HCT116 (cell line): ENCODE results near the gene HOMER2. TPM values are rescaled to one million over a fixed set of nuclear protein-coding genes. Genes with fewer than 3 reads are reported as not detected.

ENCODE experiments used
- ATAC-seq: fragments of 200-7000 bp; cut with Tn5 transposase; 2 replicates; pipeline ENCODE4 v1.9.1; 2020; ENCODE audit warnings: mild to moderate bottlenecking, moderate library complexity
- BruUV-seq: library from RNA; stranded (reverse); fragments of 400-500 nt; replicated peaks from 2 replicates; lab custom pipeline; 2021; lab: Mats Ljungman, UMichigan
- CTCF ChIA-PET: fragments of 300-600 bp; sonication (Branson Sonifier 250); formaldehyde crosslinking; loops from one replicate; lab custom pipeline; 2021; ENCODE audit warnings: antibody characterized with exemption; lab: Charles Lee
- POLR2A ChIA-PET: fragments of 300-600, 350-600 bp; sonication (Branson Sonifier 250); formaldehyde crosslinking; loops from one replicate; lab custom pipeline; 2021; ENCODE audit warnings: antibody characterized with exemption; lab: Charles Lee
- RAD21 ChIA-PET, 2 experiments: fragments of 300-600 bp; sonication (Branson Sonifier 250); formaldehyde crosslinking; loops; one replicate each; lab custom pipeline; 2023; ENCODE audit warnings: low total read pairs in 2 of 2; ENCODE audit not compliant: uncharacterized antibody in 2 of 2, unreplicated experiment in 2 of 2, low non-redundant PET in 1 of 2; lab: Charles Lee
- DNase-seq: peaks from one replicate; pipeline ENCODE4 v3.0.0-alpha.2; 2010; ENCODE audit warnings: low read depth, low spot score
- H2AFZ ChIP-seq: fragments of 200-600 bp; shearing (Covaris generic), sonication (generic); 2 replicates; pipeline ENCODE4 v1.6.1; 2017; ENCODE audit warnings: low read depth, mixed run types, mixed read lengths, antibody characterized with exemption, low read length; ENCODE audit not compliant: poor library complexity, severe bottlenecking
- H3K27ac ChIP-seq: 2 replicates; pipeline ENCODE4 v1.5.1; 2012; ENCODE audit warnings: low read depth, low read length
- H3K27me3 ChIP-seq: fragments of 200-600 bp; sonication (generic); 2 replicates; pipeline ENCODE4 v1.6.1; 2016; ENCODE audit warnings: mixed run types, low read length, mixed read lengths; ENCODE audit not compliant: insufficient read depth
- H3K36me3 ChIP-seq, 2 experiments: fragments of 200-500 bp in 1 of 2; fragments of 200-600 bp in 1 of 2; sonication (Bioruptor generic) in 1 of 2; sonication (generic) in 1 of 2; 2 replicates each; pipeline versions ENCODE4 v1.5.1 to v1.6.1; 2014 to 2016; ENCODE audit warnings: low read length in 2 of 2, inconsistent platforms in 1 of 2, mixed read lengths in 1 of 2, mixed run types in 1 of 2; ENCODE audit not compliant: insufficient read depth in 2 of 2, control insufficient read depth in 1 of 2
- H3K4me1 ChIP-seq, 2 experiments: fragments of 200-600 bp in 1 of 2; sonication (generic) in 1 of 2; 2 replicates each; pipeline versions ENCODE4 v1.5.1 to v1.6.1; 2012 to 2017; ENCODE audit warnings: low read length in 2 of 2, inconsistent platforms in 1 of 2, mild to moderate bottlenecking in 1 of 2, mixed read lengths in 1 of 2, mixed run types in 1 of 2, moderate library complexity in 1 of 2; ENCODE audit not compliant: insufficient read depth in 2 of 2, control insufficient read depth in 1 of 2
- H3K4me2 ChIP-seq: fragments of 200-600 bp; sonication (generic); 2 replicates; pipeline ENCODE4 v1.6.1; 2017; ENCODE audit warnings: mixed run types, low read length, mixed read lengths
- H3K4me3 ChIP-seq, 2 experiments: fragments of 200-600 bp in 1 of 2; sonication (generic) in 1 of 2; replicated peaks in 1 of 2; 2 replicates each; pipeline ENCODE4 v1.5.1; 2011 to 2016; ENCODE audit warnings: low read length in 2 of 2, control low read depth in 1 of 2, low read depth in 1 of 2, mild to moderate bottlenecking in 1 of 2, mixed read lengths in 1 of 2, mixed run types in 1 of 2
- H3K79me2 ChIP-seq: fragments of 200-600 bp; sonication (generic); 2 replicates; pipeline ENCODE4 v1.6.1; 2017; ENCODE audit warnings: mild to moderate bottlenecking, mixed run types, low read length, moderate library complexity, mixed read lengths; ENCODE audit not compliant: insufficient read depth
- H3K9ac ChIP-seq: fragments of 200-600 bp; sonication (generic); 2 replicates; pipeline ENCODE4 v1.6.1; 2016; ENCODE audit warnings: low read length, mixed read lengths
- H3K9me2 ChIP-seq: fragments of 200-600 bp; sonication (generic), shearing (Covaris generic); 2 replicates; pipeline ENCODE4 v1.6.1; 2017; ENCODE audit warnings: mixed run types, mild to moderate bottlenecking, moderate library complexity; ENCODE audit not compliant: insufficient read depth
- H3K9me3 ChIP-seq, 2 experiments: fragments of 200-500 bp in 1 of 2; fragments of 200-600 bp in 1 of 2; sonication (Bioruptor generic) in 1 of 2; sonication (generic) in 1 of 2; 2 replicates each; pipeline ENCODE4 v1.6.1; 2014 to 2017; ENCODE audit warnings: low read length in 2 of 2, mixed read lengths in 2 of 2, inconsistent platforms in 1 of 2, low read depth in 1 of 2, mild to moderate bottlenecking in 1 of 2, mixed run types in 1 of 2, moderate library complexity in 1 of 2; ENCODE audit not compliant: control insufficient read depth in 1 of 2, insufficient read depth in 1 of 2
- H4K20me1 ChIP-seq: fragments of 200-600 bp; sonication (generic), shearing (Covaris generic); 2 replicates; pipeline ENCODE4 v1.6.1; 2017; ENCODE audit warnings: mixed run types, mild to moderate bottlenecking, moderate library complexity; ENCODE audit not compliant: insufficient read depth
- CEBPB ChIP-seq: IDR thresholded peaks from 2 replicates; pipeline ENCODE4 v1.6.1; 2012; ENCODE audit warnings: low read depth
- EGR1 ChIP-seq: IDR thresholded peaks from 2 replicates; pipeline ENCODE4 v1.6.1; 2012; ENCODE audit warnings: low read depth
- ELF1 ChIP-seq: IDR thresholded peaks from 2 replicates; pipeline ENCODE4 v1.6.1; 2012; ENCODE audit warnings: low read depth, borderline replicate concordance
- EZH2 ChIP-seq: fragments of 200-600 bp; sonication (generic); IDR thresholded peaks from 2 replicates; pipeline ENCODE4 v1.6.1; 2017; ENCODE audit warnings: antibody characterized with exemption, mixed run types
- EZH2phosphoT487 ChIP-seq: fragments of 200-600 bp; IDR thresholded peaks from 2 replicates; pipeline ENCODE4 v1.6.1; 2018; ENCODE audit warnings: antibody characterized with exemption, borderline replicate concordance
- FOSL1 ChIP-seq: IDR thresholded peaks from 2 replicates; pipeline ENCODE4 v1.6.1; 2012; ENCODE audit warnings: low read depth
- JUND ChIP-seq: IDR thresholded peaks from 2 replicates; pipeline ENCODE4 v1.6.1; 2012
- POLR2AphosphoS5 ChIP-seq: IDR thresholded peaks from 2 replicates; pipeline ENCODE4 v1.6.1; 2011; ENCODE audit warnings: mild to moderate bottlenecking, low read depth, low read length, moderate library complexity
- RAD21 ChIP-seq: IDR thresholded peaks from 2 replicates; pipeline ENCODE4 v1.6.1; 2012; ENCODE audit warnings: low read depth, mild to moderate bottlenecking
- SIN3A ChIP-seq: IDR thresholded peaks from 2 replicates; pipeline ENCODE4 v1.6.1; 2012; ENCODE audit warnings: low read depth
- SP1 ChIP-seq: IDR thresholded peaks from 2 replicates; pipeline ENCODE4 v1.6.1; 2012; ENCODE audit warnings: low read depth
- SRF ChIP-seq: IDR thresholded peaks from 2 replicates; pipeline ENCODE4 v1.6.1; 2012; ENCODE audit warnings: low read depth
- TCF7L2 ChIP-seq: IDR thresholded peaks from 2 replicates; pipeline ENCODE4 v1.7.0; 2011; ENCODE audit warnings: borderline replicate concordance, inconsistent platforms; ENCODE audit not compliant: insufficient read depth, insufficient read length; ENCODE audit errors: extremely low read depth
- YY1 ChIP-seq: IDR thresholded peaks from 2 replicates; pipeline ENCODE4 v1.6.1; 2011; ENCODE audit warnings: low read length, low read depth, moderate library complexity, mild to moderate bottlenecking; ENCODE audit not compliant: insufficient replicate concordance; ENCODE audit errors: extremely low read depth
- ZNF274 ChIP-seq: fragments of 200-500 bp; sonication (Bioruptor generic); IDR thresholded peaks from 2 replicates; pipeline ENCODE4 v1.6.1; 2014; ENCODE audit warnings: mild to moderate bottlenecking, low read depth, low read length, inconsistent platforms
- intact Hi-C: fragments of 100-400 bp; cut with micrococcal nuclease; formaldehyde crosslinking; loops from 2 replicates; pipeline ENCODE4 v1.10.0; 2022
- total RNA-seq: library from RNA; stranded (reverse); gene quantifications from one replicate; pipeline ENCODE4 v1.2.1, GENCODE V29; 2021; ENCODE audit not compliant: unreplicated experiment
- TF ChIP-seq, protein P1 (sequence below), 3 experiments: fragments of 200-600 bp in 1 of 3; sonication (generic) in 1 of 3; IDR thresholded peaks in 2 of 3; conservative IDR thresholded peaks in 1 of 3; 2 replicates each; pipeline ENCODE4 v1.5.1; 2012 to 2017; ENCODE audit warnings: low read depth in 2 of 3, low read length in 2 of 3, antibody characterized with exemption in 1 of 3, borderline replicate concordance in 1 of 3, control low read depth in 1 of 3, mild to moderate bottlenecking in 1 of 3, mixed read lengths in 1 of 3, mixed run types in 1 of 3, moderate library complexity in 1 of 3; ENCODE audit not compliant: insufficient read depth in 1 of 3
- TF ChIP-seq, protein P2 (sequence below): IDR thresholded peaks from 2 replicates; pipeline ENCODE4 v1.6.1; 2012
- TF ChIP-seq, protein P3 (sequence below): IDR thresholded peaks from 2 replicates; pipeline ENCODE4 v1.6.1; 2011; ENCODE audit warnings: mild to moderate bottlenecking, low read length, moderate library complexity; ENCODE audit not compliant: insufficient replicate concordance; ENCODE audit errors: extremely low read depth

The HOMER2 gene
- total RNA-seq, 1 experiment from 2014 or later, result 3.9 TPM

DNA sequence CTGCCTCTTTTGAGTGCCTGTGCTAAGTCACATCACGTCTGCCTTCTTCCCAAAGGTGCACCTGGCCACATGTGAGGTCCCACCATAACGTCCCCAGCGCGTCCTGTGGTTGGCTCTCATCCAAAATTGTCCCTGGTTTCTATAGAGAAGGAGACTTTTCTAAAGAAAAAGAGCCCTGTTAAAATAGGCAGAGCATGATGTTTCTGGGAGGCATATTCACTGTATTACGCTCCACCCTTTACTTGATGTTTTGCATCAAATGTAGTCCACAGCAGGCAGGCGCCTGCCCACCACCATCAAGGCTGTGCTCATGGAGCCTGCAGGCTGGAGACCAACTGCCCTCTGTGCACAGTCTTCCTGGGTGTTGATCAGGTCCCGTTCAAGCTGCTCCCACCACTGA is 106.8 kb downstream of the HOMER2 start:
- Histone ChIP-seq H3K36me3 (no peaks in the 10 kb centered on the region), H3K9me3 (no peaks in the 10 kb centered on the region), H3K9ac (no peak overlapping the region), H3K4me3 (no peak overlapping the region), H3K27ac (no peak overlapping the region), H3K4me1 (peaks cover 3 to 19% of the 10 kb centered on the region in 2 experiments; a peak in 3 of 4 replicates), H3K4me2 (no peak overlapping the region), H4K20me1 (no peaks in the 10 kb centered on the region), H3K79me2 (no peaks in the 10 kb centered on the region), H3K9me2 (no peaks in the 10 kb centered on the region), H3K27me3 (no peaks in the 10 kb centered on the region), H2AFZ (no peak overlapping the region)
- ChIA-PET CTCF (no interaction called here), POLR2A (no interaction called here), RAD21 (no interaction called here)
- no peak for ATAC-seq
- no peak for TF ChIP-seq ELF1
- no peak for TF ChIP-seq SIN3A
- no peak for TF ChIP-seq SP1
- no peak for TF ChIP-seq POLR2AphosphoS5
- TF ChIP-seq YY1, result no peak
- no peak for TF ChIP-seq TCF7L2
- TF ChIP-seq EZH2, result no peak
- BruUV-seq, result no TSS peak
- DNase-seq, result no peak
- intact Hi-C loops, result loop anchor here (5.0 kb wide), 1 partner anchor 142 kb away; the partner anchor contains the start of gene RAMAC

DNA sequence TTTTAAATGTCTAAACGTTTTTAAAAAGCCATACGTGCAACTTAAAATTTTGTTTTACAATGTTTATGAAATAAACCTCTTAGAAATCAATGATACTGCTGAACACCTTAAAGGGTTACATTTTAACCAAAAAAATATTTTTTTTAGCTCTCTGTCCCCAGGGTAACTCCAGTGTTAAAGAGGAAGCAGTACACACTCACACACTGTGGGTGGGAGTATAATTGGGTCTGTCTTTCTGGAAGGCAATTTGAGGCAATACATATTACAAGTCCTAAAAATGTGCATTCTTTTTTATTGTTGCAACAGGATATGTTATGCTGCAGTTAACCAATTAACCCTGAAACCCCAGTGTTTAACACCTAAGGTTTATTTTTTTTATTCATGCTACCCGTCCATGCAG is 109.0 kb downstream of the HOMER2 start:
- no peak overlapping the region for H2AFZ ChIP-seq
- DNase-seq, result no peak
- ChIA-PET POLR2A (no interaction called here), RAD21 (no interaction called here), CTCF (no interaction called here)
- H3K79me2 ChIP-seq, result no peaks in the 10 kb centered on the region
- H3K9me3 ChIP-seq, result no peaks in the 10 kb centered on the region
- intact Hi-C loops, result no loop called here
- no peaks in the 10 kb centered on the region for H3K36me3 ChIP-seq
- H3K9me2 ChIP-seq, result no peaks in the 10 kb centered on the region
- no TSS peak for BruUV-seq
- H3K27ac ChIP-seq, result no peak overlapping the region
- H3K4me2 ChIP-seq, result no peak overlapping the region
- H3K9ac ChIP-seq, result no peak overlapping the region
- H3K4me1 ChIP-seq, result no peaks in the 10 kb centered on the region
- H3K4me3 ChIP-seq, result no peak overlapping the region
- no peaks in the 10 kb centered on the region for H4K20me1 ChIP-seq
- no peaks in the 10 kb centered on the region for H3K27me3 ChIP-seq
- ATAC-seq, result no peak
- TF ChIP-seq JUND, result no peak
- TF ChIP-seq, protein P1, sequence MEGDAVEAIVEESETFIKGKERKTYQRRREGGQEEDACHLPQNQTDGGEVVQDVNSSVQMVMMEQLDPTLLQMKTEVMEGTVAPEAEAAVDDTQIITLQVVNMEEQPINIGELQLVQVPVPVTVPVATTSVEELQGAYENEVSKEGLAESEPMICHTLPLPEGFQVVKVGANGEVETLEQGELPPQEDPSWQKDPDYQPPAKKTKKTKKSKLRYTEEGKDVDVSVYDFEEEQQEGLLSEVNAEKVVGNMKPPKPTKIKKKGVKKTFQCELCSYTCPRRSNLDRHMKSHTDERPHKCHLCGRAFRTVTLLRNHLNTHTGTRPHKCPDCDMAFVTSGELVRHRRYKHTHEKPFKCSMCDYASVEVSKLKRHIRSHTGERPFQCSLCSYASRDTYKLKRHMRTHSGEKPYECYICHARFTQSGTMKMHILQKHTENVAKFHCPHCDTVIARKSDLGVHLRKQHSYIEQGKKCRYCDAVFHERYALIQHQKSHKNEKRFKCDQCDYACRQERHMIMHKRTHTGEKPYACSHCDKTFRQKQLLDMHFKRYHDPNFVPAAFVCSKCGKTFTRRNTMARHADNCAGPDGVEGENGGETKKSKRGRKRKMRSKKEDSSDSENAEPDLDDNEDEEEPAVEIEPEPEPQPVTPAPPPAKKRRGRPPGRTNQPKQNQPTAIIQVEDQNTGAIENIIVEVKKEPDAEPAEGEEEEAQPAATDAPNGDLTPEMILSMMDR (IDR thresholded peaks at IDR 0.05 in 2 of 3, conservative IDR thresholded peaks at IDR 0.05 in 1 of 3; ENCODE audit: borderline replicate concordance in 1 of 3, insufficient read depth in 1 of 3, low read depth in 2 of 3, low read length in 2 of 3), result no peak
- TF ChIP-seq SP1, result no peak
- no peak for TF ChIP-seq TCF7L2
- TF ChIP-seq, protein P2, sequence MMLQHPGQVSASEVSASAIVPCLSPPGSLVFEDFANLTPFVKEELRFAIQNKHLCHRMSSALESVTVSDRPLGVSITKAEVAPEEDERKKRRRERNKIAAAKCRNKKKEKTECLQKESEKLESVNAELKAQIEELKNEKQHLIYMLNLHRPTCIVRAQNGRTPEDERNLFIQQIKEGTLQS, result no peak
- no peak for TF ChIP-seq SRF
- no peak for TF ChIP-seq FOSL1
- no peak for TF ChIP-seq EZH2phosphoT487
- no peak for TF ChIP-seq EGR1
- no peak for TF ChIP-seq CEBPB
- no peak for TF ChIP-seq RAD21
- TF ChIP-seq ZNF274, result no peak
- no peak for TF ChIP-seq ELF1
- TF ChIP-seq, protein P3, sequence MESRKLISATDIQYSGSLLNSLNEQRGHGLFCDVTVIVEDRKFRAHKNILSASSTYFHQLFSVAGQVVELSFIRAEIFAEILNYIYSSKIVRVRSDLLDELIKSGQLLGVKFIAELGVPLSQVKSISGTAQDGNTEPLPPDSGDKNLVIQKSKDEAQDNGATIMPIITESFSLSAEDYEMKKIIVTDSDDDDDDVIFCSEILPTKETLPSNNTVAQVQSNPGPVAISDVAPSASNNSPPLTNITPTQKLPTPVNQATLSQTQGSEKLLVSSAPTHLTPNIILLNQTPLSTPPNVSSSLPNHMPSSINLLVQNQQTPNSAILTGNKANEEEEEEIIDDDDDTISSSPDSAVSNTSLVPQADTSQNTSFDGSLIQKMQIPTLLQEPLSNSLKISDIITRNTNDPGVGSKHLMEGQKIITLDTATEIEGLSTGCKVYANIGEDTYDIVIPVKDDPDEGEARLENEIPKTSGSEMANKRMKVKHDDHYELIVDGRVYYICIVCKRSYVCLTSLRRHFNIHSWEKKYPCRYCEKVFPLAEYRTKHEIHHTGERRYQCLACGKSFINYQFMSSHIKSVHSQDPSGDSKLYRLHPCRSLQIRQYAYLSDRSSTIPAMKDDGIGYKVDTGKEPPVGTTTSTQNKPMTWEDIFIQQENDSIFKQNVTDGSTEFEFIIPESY, result no peak
- no peak for TF ChIP-seq SIN3A
